GM19351 (cell line): ENCODE measurements around the gene CLCN2.

Experiments used
- ATAC-seq: cut with Tn5 transposase; IDR thresholded peaks from one replicate; pipeline ENCODE4 v1.9.1; 2021; ENCODE audit warnings: mild to moderate bottlenecking, moderate library complexity; ENCODE audit not compliant: unreplicated experiment

The CLCN2 gene

GRCh38 chr3:184381261-184382224 lies 20.1 kb upstream of the CLCN2 start:
- no peak for ATAC-seq

GRCh38 chr3:184380627-184381260 lies 19.3 kb upstream of the CLCN2 start:
- no peak for ATAC-seq

DNA sequence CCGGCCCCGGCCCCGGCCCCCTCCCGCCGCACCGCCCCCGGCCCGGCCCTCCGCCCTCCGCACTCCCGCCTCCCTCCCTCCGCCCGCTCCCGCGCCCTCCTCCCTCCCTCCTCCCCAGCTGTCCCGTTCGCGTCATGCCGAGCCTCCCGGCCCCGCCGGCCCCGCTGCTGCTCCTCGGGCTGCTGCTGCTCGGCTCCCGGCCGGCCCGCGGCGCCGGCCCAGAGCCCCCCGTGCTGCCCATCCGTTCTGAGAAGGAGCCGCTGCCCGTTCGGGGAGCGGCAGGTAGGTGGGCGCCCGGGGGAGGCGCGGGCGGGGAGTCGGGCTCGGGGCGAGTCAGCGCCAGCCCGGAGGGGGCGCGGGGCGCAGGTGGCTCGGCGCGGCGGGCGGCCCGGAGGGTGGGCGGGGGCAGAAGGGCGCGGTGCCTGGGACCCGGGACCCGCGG lies 18.8 kb upstream of the CLCN2 start:
- ATAC-seq, result no peak

DNA sequence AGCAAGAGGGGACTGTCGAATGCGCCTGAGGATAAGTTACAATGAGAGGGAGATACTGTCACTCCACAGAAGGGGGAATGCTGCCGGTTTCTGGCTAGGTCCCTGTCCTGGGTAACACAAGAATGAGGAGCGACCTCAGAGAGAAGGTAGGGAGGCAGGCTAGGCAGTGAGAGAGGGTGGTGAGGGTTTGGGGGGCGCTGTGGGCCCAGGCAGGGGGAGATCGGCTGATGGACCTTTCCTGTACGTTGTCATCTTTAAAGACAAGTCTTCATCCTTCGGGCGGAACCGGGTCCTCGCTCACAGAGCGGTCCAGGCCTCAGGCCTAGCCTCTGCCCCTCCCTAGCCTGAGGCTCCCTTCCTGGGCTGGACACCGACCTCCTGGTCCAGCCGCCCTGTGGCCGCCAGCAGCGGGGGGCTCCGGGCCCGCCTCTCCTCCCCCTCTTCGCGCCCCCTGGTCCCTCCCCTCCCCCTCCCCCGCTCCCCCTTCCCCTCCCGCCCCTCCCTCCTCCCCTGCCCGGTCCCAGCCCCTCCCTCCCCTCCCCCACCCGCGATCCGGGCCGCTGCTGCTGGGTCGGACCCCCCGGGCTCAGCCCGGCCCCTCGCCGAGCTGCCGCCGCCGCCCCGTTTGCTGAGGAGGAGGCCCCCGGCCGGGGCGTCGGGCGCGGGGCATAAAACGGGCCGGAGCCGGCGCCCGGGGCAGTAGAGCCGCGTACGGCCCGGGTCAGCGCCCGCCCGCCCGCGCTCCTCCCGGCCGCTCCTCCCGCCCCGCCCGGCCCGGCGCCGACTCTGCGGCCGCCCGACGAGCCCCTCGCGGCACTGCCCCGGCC lies 18.2 kb upstream of the CLCN2 start, which contains the start of gene CHRD:
Gene CHRD (plus strand): TSS at position 697 of the 827 bp plus-strand sequence. CDS start 265 bp downstream, outside the sequence.
- no peak for ATAC-seq

- ATAC-seq, result no peak
These were observed 17.4 kb upstream of the CLCN2 start for GRCh38 chr3:184378651-184379357.

- ATAC-seq, result no peak
These were observed 16.6 kb upstream of the CLCN2 start, which contains the start of gene THPO for GRCh38 chr3:184377882-184378445. Gene THPO, minus strand, starts transcription at chr3:184378207. Its CDS starts 1,948 bp downstream, at chr3:184376259.

GRCh38 chr3:184377374-184377773 lies 16.0 kb upstream of the CLCN2 start:
- no peak for ATAC-seq

DNA sequence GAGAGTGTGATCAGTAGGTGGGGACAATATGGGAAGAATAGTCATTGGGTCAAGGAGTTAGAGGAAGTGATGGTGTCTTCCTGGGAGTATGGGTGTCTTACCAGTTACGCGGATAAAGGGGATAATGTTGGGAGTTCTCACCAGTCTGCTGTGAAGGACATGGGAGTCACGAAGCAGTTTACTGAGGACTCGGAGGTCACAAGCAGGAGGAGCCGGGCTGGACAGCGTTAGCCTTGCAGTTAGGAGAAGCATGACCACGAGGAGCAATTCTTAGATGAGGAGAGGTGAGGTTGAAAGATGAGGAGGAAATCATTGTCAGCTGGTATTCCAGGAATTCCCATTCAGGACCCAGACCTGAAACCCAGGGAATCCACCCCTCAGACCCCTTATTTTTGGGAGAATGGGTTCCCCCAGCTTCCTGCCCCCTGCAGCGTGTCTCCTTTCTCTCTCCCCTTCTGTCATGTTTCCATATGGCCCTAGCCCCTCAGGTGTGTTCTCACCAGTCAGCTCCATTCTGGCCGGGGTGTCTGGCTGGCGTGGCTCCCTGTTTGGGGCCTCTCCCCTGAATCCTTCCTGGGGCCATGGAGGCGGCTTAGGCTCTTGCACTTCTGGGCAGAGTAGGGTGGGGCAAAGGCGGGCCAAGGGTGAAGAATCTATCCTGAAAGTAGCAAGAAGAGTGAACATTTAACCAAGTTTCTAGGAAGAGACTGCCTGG lies 14.5 kb upstream of the CLCN2 start:
- no peak for ATAC-seq

DNA sequence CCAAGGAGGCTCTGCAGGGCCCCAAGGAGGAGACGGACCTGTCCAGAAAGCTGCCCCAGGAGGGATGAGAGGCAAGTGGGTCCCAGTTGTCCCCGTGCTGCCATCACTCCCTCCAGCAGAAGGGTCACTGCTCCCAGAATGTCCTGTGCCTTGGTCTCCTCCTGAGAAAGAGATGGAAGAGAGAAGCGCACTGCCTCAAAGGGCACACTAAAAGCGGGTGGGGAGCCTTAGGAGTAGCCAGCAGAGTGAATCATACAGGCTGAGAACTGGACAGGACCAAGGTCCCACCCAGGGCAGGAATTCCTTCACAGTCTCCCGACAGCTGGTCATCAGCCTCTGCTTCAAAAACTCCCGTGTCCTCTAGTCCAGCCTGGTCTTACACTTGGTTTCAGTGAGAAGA lies 12.0 kb upstream of the CLCN2 start:
- no peak for ATAC-seq

DNA sequence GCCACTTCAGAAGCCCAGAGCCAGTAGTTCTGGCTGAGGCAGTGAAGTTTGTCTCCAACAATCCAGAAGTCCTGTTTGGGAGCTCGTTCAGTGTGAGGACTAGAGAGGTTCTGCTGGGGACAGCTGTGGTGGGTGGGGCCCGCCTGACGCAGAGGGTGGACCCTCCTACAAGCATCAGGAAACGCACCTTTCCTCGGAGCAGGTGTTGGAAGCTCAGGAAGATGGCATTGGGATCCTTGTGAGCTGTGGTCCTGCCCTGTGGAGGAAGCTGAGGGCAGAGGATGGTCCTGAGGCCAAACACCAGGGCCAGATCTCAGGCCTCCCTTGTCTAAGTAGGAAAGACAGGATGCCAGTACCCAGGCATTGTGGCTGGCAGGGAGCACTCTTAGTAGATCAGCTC lies 11.5 kb upstream of the CLCN2 start:
- no peak for ATAC-seq

DNA sequence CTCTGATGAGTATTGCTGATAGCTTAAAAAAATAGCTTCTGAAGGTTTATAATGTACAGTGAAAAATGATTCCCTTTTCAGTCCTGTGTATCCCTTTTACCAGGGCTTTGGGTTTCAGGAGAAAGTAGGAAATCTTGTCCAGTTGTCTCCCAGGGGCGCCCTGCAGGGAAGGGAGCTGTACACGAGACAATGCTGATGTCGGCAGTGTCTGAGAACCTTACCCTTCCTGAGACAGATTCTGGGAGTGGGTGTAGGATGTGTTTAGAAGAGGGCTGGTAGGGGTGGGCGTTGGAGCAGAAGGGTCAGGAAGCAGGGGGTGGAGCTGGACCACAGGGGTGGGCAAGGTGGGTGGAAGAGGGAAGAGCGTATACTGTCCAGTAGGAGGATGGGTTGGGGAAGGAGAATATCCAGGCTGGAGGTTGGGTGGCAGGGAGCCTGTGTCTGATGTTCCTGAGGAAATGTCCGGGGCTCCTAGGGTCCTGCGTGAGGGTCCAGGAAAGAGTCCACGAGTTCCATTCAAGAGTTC lies 11.0 kb upstream of the CLCN2 start:
- ATAC-seq, result no peak

DNA sequence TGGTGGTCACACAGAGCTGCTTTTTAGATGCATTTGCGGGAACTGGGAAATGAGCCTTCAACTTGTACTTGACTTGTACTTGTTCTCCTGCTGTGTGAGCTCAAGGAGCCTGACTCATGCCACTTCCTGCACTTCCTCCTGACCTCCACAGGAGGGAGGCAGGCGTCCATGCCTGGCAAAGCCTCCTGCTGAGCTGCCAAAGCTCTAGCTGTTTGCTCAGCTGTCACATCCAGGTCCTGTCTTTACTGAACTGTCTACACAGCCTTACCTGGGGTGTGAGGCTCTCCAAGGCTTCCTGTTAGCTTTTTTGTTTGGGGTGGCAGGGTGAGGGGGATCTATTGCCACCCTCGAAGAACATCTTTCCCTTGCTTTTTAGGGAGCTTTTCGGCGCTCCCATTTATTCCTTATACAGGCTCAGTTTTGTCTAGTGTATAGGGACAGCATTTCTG lies 10.2 kb upstream of the CLCN2 start:
- ATAC-seq, result peak; percentile 70

GRCh38 chr3:184368586-184369183 lies 7.3 kb upstream of the CLCN2 start:
- no peak for ATAC-seq

DNA sequence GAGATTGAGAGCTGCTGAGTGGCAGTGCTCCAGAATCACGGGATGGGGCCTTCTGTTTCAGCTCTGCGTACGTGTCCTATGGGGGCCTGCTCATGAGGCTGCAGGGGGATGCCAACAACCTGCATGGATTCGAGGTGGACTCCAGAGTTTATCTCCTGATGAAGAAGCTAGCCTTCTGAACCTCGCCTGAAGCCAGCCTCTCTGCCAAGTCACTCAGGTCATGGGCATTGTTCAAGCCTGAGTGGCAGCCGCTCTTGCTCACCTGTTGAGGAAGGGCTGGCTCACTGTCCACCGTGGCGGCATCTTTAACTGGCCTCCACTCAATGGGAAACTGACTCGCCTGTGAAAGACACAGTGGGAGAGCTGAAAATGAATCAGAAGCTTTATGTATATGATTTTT lies 6.7 kb upstream of the CLCN2 start:
- ATAC-seq, result no peak

DNA sequence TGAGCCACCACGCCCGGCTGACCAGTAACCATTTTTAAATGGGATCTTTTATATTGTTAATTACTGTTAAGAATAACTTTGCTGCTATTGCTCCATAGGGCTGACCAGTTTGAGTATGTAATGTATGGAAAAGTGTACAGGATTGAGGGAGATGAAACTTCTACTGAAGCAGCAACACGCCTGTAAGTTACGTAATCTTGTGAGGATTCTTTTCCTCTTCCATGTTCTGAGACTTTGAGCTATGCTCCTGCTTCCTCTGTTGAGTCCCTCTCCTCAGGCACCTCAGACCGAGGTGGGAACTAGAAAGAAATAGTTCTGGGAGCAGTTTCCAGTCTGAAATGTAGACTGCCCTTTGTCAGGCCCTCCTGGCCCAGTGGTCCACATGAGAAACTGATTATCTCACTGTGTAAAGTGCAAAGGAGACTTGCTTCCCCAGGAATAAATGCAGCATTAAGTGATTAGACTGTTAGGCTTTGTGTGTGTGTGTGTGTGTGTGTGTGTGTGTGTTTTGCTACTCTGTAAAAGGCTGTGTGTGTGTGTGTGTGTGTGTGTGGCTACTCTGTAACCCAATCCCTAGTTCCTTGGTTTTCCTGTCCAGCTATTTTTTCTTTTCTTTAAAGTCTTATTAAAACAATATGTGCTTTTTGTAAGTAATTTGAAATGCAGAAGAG lies 5.3 kb upstream of the CLCN2 start:
- no peak for ATAC-seq

- peak; percentile 83 for ATAC-seq
These were observed 1.5 kb upstream of the CLCN2 start for GRCh38 chr3:184362668-184363546.
